NAMALWA (cell line): ENCODE results near the gene HIPK4.

Source experiments
- DNase-seq: peaks from one replicate; pipeline ENCODE4 v3.0.0-alpha.2; 2015; ENCODE audit warnings: low spot score

The HIPK4 gene

GRCh38 chr19:40366697-40367561, 23.1 kb downstream of the HIPK4 start:
- DNase-seq, result no peak

GRCh38 chr19:40365613-40366401, 24.2 kb downstream of the HIPK4 start:
- DNase-seq, result no peak

GRCh38 chr19:40365010-40365409, 25.0 kb downstream of the HIPK4 start:
- DNase-seq, result no peak

GRCh38 chr19:40363069-40363468, 26.9 kb downstream of the HIPK4 start:
- no peak for DNase-seq

- no peak for DNase-seq
Measured at GRCh38 chr19:40362160-40362559, 27.8 kb downstream of the HIPK4 start.

- no peak for DNase-seq
Measured at GRCh38 chr19:40360708-40361241, 29.2 kb downstream of the HIPK4 start.

GRCh38 chr19:40360020-40360707, 29.8 kb downstream of the HIPK4 start:
- DNase-seq, result no peak

GRCh38 chr19:40358773-40359172, 31.2 kb downstream of the HIPK4 start:
- DNase-seq, result peak; percentile 73

- no peak for DNase-seq
Measured at GRCh38 chr19:40357640-40358039, 32.3 kb downstream of the HIPK4 start.

- no peak for DNase-seq
Measured at GRCh38 chr19:40356681-40357595, 33.0 kb downstream of the HIPK4 start.

- DNase-seq, result no peak
Measured at GRCh38 chr19:40355975-40356680, 33.9 kb downstream of the HIPK4 start.

GRCh38 chr19:40348961-40349507, 40.9 kb downstream of the HIPK4 start:
- DNase-seq, result peak; percentile 10

- peak; percentile 99 for DNase-seq
Measured at GRCh38 chr19:40348125-40348913, 41.7 kb downstream of the HIPK4 start, which contains the start of the genes C19orf47 and PLD3. C19orf47 (minus strand) TSS chr19:40348397; CDS start chr19:40341857, 6,540 bp downstream. PLD3 (plus strand) TSS chr19:40348695; CDS start chr19:40366484, 17,789 bp downstream.

- DNase-seq, result no peak
Measured at GRCh38 chr19:40344422-40344821, 45.6 kb downstream of the HIPK4 start.

- DNase-seq, result no peak
Measured at GRCh38 chr19:40342644-40343311, 47.2 kb downstream of the HIPK4 start.

- DNase-seq, result no peak
Measured at GRCh38 chr19:40341601-40342482, 48.1 kb downstream of the HIPK4 start.

GRCh38 chr19:40339018-40339728, 50.8 kb downstream of the HIPK4 start:
- DNase-seq, result no peak
